GM23248 (cell line): ENCODE measurements around the gene KRT79. TPM values are rescaled to one million over a fixed set of nuclear protein-coding genes. Genes with fewer than 3 reads are reported as not detected.
A peak's percentile ranks its signal among the peaks of the same experiment; 100 is the strongest.

Experiments
- DNase-seq: peaks from one replicate; pipeline ENCODE4 v3.0.0-alpha.2; 2015
- H2AFZ ChIP-seq: fragments of 200-600 bp; sonication (generic); 2 replicates; pipeline ENCODE4 v1.6.1; 2016; ENCODE audit warnings: antibody characterized with exemption
- H3F3A ChIP-seq: fragments of 200-600 bp; sonication (generic); 2 replicates; pipeline ENCODE4 v1.6.1; 2016; ENCODE audit warnings: mild to moderate bottlenecking, antibody characterized with exemption, mixed run types; ENCODE audit not compliant: insufficient read depth
- H3K27ac ChIP-seq: fragments of 200-600 bp; sonication (generic); 2 replicates; pipeline ENCODE4 v1.5.1; 2016; ENCODE audit warnings: mild to moderate bottlenecking
- H3K27me3 ChIP-seq: fragments of 200-600 bp; sonication (generic); replicated peaks from 2 replicates; pipeline ENCODE4 v1.6.1; 2016; ENCODE audit warnings: mild to moderate bottlenecking; ENCODE audit not compliant: insufficient read depth
- H3K36me3 ChIP-seq: fragments of 200-600 bp; sonication (generic); 2 replicates; pipeline ENCODE4 v1.6.1; 2016; ENCODE audit warnings: low read depth, mild to moderate bottlenecking
- H3K4me1 ChIP-seq: fragments of 200-600 bp; sonication (generic); 2 replicates; pipeline ENCODE4 v1.6.1; 2016; ENCODE audit warnings: mild to moderate bottlenecking; ENCODE audit not compliant: insufficient read depth
- H3K4me2 ChIP-seq: fragments of 200-600 bp; sonication (generic); one replicate; pipeline ENCODE4 v1.6.1; 2016; ENCODE audit warnings: mild to moderate bottlenecking; ENCODE audit not compliant: unreplicated experiment
- H3K4me3 ChIP-seq: fragments of 200-600 bp; sonication (generic); 2 replicates; pipeline ENCODE4 v1.5.1; 2016; ENCODE audit warnings: mild to moderate bottlenecking
- H3K79me2 ChIP-seq: fragments of 200-600 bp; sonication (generic); 2 replicates; pipeline ENCODE4 v1.6.1; 2016; ENCODE audit warnings: mild to moderate bottlenecking; ENCODE audit not compliant: insufficient read depth
- H3K9ac ChIP-seq: fragments of 200-600 bp; sonication (generic); 2 replicates; pipeline ENCODE4 v1.6.1; 2016; ENCODE audit warnings: mild to moderate bottlenecking
- H3K9me2 ChIP-seq: fragments of 200-600 bp; sonication (generic); 2 replicates; pipeline ENCODE4 v1.6.1; 2016; ENCODE audit warnings: mixed run types, mild to moderate bottlenecking, moderate library complexity; ENCODE audit not compliant: insufficient read depth
- H3K9me3 ChIP-seq: fragments of 200-600 bp; sonication (generic); one replicate; pipeline ENCODE4 v1.6.1; 2017; ENCODE audit warnings: low read depth
- H4K20me1 ChIP-seq: fragments of 200-600 bp; sonication (generic); 2 replicates; pipeline ENCODE4 v1.6.0; 2016; ENCODE audit not compliant: insufficient read depth
- EZH2 ChIP-seq: fragments of 200-600 bp; sonication (generic); IDR thresholded peaks from 2 replicates; pipeline ENCODE4 v1.6.1; 2018; ENCODE audit warnings: antibody characterized with exemption, mild to moderate bottlenecking; ENCODE audit not compliant: insufficient read depth, poor library complexity, severe bottlenecking
- EZH2phosphoT487 ChIP-seq: fragments of 200-600 bp; sonication (generic); IDR thresholded peaks from 2 replicates; pipeline ENCODE4 v1.6.1; 2018; ENCODE audit warnings: antibody characterized with exemption, moderate library complexity, mild to moderate bottlenecking, low read depth; ENCODE audit not compliant: insufficient read depth
- WGBS, 2 experiments: methylation state at CpG; one replicate each; pipeline ENCODE4 v1.1.6; 2015 to 2017; ENCODE audit warnings: low lambda C conversion rate in 2 of 2, low coverage in 1 of 2; ENCODE audit errors: missing lambda C conversion rate in 2 of 2; 5-methylcytosine and 5-hydroxymethylcytosine counted together
- in situ Hi-C: fragments of 300-500 bp; cut with MboI; formaldehyde crosslinking; loops from 2 replicates; pipeline ENCODE4 v1.15.0; 2020
- polyA plus RNA-seq: library from polyadenylated mRNA; unstranded; fragments of >200 nt; fragmentation: Nextera tagmentation; extraction: Ambion mirVana; gene quantifications from 2 replicates; pipeline ENCODE4 v1.2.1, GENCODE V29; 2016
- total RNA-seq: library from RNA; depleted of rRNA; stranded (reverse); fragments of >200 nt; shearing (Covaris generic); gene quantifications from 2 replicates; pipeline ENCODE4 v1.2.3, GENCODE V29; 2014

KRT79 gene
- total and polyA plus RNA-seq, 2 experiments from 2014 or later: 0.15 TPM; not detected in 1

DNA sequence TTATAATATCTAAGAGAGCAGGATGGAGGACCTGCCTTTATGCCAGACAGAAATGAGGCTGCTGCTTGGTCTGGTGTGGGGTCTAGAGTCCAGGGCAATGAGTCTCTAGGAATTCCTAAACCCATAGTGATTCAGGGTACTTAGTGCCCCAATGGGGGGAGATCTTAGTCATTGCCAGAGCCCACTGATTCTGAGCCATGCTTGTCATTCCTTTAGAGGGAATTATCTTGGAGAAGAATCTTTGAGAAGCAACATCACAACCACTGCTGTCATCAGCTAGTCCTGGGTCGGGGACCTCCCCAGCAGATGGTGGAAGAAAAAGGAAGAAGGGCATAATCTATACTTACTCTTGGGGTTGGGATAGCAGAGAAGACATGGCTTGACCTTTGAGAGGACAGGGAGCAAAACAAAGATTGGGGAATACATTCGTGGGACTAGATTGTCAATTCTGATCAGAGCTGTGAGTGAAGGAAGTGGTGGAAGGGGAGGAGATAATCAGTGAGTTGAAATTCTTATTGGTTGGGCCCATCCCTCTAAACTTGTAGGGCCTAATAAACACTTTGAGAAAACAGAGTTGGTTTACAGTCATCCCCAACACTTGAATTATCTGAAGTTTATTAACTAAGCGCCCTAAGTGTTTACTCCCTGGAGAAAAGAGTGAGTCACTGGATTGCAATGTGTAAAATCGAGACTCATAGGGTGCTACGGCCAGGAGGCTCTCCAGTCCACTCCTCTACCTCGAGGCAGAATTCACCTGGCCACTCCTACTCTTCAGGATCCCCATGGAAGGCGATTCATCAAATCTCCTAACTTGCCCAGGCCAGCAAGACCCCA, 35.2 kb downstream of the KRT79 start:
- no peaks in the 10 kb centered on the region for H3K9me2 ChIP-seq
- H3K36me3 ChIP-seq: no peaks in the 10 kb centered on the region
- H3F3A ChIP-seq: peaks cover 15% of the 10 kb centered on the region; the same call in 1 of the 2 replicates
- H3K9me3 ChIP-seq: no peaks in the 10 kb centered on the region
- WGBS, 2 experiments: 21 to 30% methylated on average over 7 of the region's 7 CpGs
- TF ChIP-seq EZH2 (no peak), EZH2phosphoT487 (no peak)
- H4K20me1 ChIP-seq: no peaks in the 10 kb centered on the region
- no peak overlapping the region for H2AFZ ChIP-seq
- H3K79me2 ChIP-seq: no peaks in the 10 kb centered on the region
- H3K4me2 ChIP-seq: peak overlapping the region; percentile 33
- peaks cover 38% of the 10 kb centered on the region for H3K4me1 ChIP-seq
- peak; percentile 57 for DNase-seq
- H3K9ac ChIP-seq: no peak overlapping the region
- H3K27me3 ChIP-seq: no peaks in the 10 kb centered on the region
- in situ Hi-C loops: no loop called here
- H3K27ac ChIP-seq: peak overlapping the region; percentile 58
- no peak overlapping the region for H3K4me3 ChIP-seq

DNA sequence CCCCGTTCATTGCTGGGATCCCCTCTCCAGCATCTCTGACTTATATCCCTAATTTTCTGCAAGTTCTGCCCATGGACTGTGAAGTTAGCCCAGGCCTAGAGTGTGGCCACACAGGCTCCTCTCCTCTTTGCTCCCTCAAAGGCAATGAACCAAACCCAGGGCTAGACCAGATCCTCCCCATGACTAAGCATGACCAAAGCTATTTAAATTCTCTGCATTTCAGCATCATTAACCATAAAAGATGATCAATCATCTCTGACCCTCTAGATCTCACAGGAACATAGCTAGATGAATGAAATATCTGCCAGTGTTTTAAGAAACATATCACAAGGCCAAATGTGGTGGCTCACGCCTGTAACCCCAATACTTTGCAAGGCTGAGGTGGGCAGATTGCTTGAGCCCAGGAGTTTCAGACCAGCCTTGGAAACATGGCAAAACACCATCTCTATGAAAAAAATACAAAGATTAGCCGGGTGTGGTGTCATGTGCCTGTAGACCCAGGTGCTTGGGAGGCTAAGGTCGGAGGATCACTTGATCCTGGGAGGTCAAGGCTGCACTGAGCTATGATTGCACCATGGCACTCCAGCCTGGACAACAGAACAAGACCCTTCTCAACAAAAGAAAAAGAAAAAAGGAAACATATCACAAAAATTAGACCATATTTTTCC, 36.0 kb downstream of the KRT79 start:
- Histone ChIP-seq H3K4me1 (peaks cover 38% of the 10 kb centered on the region), H3K9ac (no peak overlapping the region), H4K20me1 (no peaks in the 10 kb centered on the region), H3K4me3 (no peak overlapping the region), H3F3A (peaks cover 15% of the 10 kb centered on the region; the same call in 1 of the 2 replicates), H3K27ac (peak overlapping the region; percentile 58), H2AFZ (no peak overlapping the region), H3K4me2 (peak overlapping the region; percentile 33), H3K36me3 (no peaks in the 10 kb centered on the region), H3K27me3 (0 out of 2 replicates have a peak, but pooled peaks cover under 1% of the 10 kb centered on the region), H3K79me2 (no peaks in the 10 kb centered on the region), H3K9me2 (no peaks in the 10 kb centered on the region), H3K9me3 (no peaks in the 10 kb centered on the region)
- in situ Hi-C loops: no loop called here
- 51 to 60% methylated on average over 4 of the region's 4 CpGs for WGBS, 2 experiments
- TF ChIP-seq EZH2: no peak
- 0 out of 2 replicates have a peak, but pooled peaks have one; percentile 52 for TF ChIP-seq EZH2phosphoT487
- DNase-seq: peak; percentile 89

DNA sequence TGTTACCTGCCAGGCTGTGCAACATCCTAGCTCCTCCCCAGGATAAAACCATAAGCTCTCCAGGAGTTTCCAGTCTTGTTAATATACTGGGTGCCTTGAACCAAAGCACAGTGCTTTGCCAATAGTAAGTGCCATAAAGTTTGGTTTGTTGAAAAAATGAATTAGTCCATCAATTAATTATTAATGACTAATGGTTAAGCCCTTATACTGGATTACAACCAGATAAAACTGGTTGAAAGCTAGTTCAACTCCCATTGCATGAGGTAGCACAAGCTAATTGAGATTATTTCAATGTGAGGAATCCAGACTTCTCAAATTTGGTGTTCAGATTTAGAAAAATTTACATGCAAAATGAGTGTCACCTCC, 36.6 kb downstream of the KRT79 start:
- Histone ChIP-seq H4K20me1 (no peaks in the 10 kb centered on the region), H3K27ac (peak overlapping the region; percentile 45), H3K36me3 (no peaks in the 10 kb centered on the region), H2AFZ (no peak overlapping the region), H3K79me2 (no peaks in the 10 kb centered on the region), H3K4me3 (no peak overlapping the region), H3K9me2 (no peaks in the 10 kb centered on the region), H3K9me3 (no peaks in the 10 kb centered on the region), H3K4me1 (peaks cover 38% of the 10 kb centered on the region), H3F3A (peaks cover 15% of the 10 kb centered on the region; the same call in 1 of the 2 replicates), H3K9ac (no peak overlapping the region), H3K27me3 (0 out of 2 replicates have a peak, but pooled peaks cover 6% of the 10 kb centered on the region), H3K4me2 (no peak overlapping the region)
- no peak for TF ChIP-seq EZH2
- no peak for TF ChIP-seq EZH2phosphoT487
- no peak for DNase-seq
- in situ Hi-C loops: no loop called here

- no peak overlapping the region for H3K4me3 ChIP-seq
- H2AFZ ChIP-seq: no peak overlapping the region
- H3K79me2 ChIP-seq: no peaks in the 10 kb centered on the region
- H3F3A ChIP-seq: peaks cover 15% of the 10 kb centered on the region; the same call in 1 of the 2 replicates
- no peaks in the 10 kb centered on the region for H3K9me3 ChIP-seq
- peaks cover 38% of the 10 kb centered on the region for H3K4me1 ChIP-seq
- DNase-seq: no peak
- no peaks in the 10 kb centered on the region for H4K20me1 ChIP-seq
- no peak overlapping the region for H3K9ac ChIP-seq
- H3K27ac ChIP-seq: no peak overlapping the region
- H3K36me3 ChIP-seq: no peaks in the 10 kb centered on the region
- H3K4me2 ChIP-seq: no peak overlapping the region
- in situ Hi-C loops: no loop called here
- no peak for TF ChIP-seq EZH2phosphoT487
- no peak for TF ChIP-seq EZH2
- H3K27me3 ChIP-seq: peaks cover 6% of the 10 kb centered on the region; the same call in 1 of the 2 replicates
- no peaks in the 10 kb centered on the region for H3K9me2 ChIP-seq
- 93 to 95% methylated on average over 3 of the region's 3 CpGs for WGBS, 2 experiments
These were observed 37.1 kb downstream of the KRT79 start for GRCh38 chr12:52796839-52797528.
